Gastrocnemius medialis (tissue), 4 donors: ENCODE measurements around the gene CLMN.

Source experiments
- POLR2A ChIP-seq, 2 donors: fragments of 450-650 bp; IDR thresholded peaks; one replicate each; pipeline ENCODE4 v1.6.1; 2017; ENCODE audit warnings: antibody characterized with exemption in 2 of 2, mild to moderate bottlenecking in 2 of 2, moderate library complexity in 2 of 2
- TF ChIP-seq, protein P1 (sequence below), 5 experiments: fragments of 450-650 bp in 3 of 5; fragments of 200-600 bp in 2 of 5; sonication (generic) in 2 of 5; IDR thresholded peaks in 4 of 5; conservative IDR thresholded peaks in 1 of 5; 1 replicate in 4 of 5; 2 replicates in 1 of 5; pipeline ENCODE4 v1.5.1; 2016 to 2019; ENCODE audit warnings: antibody characterized with exemption in 5 of 5, mild to moderate bottlenecking in 3 of 5, moderate library complexity in 3 of 5

DNA sequence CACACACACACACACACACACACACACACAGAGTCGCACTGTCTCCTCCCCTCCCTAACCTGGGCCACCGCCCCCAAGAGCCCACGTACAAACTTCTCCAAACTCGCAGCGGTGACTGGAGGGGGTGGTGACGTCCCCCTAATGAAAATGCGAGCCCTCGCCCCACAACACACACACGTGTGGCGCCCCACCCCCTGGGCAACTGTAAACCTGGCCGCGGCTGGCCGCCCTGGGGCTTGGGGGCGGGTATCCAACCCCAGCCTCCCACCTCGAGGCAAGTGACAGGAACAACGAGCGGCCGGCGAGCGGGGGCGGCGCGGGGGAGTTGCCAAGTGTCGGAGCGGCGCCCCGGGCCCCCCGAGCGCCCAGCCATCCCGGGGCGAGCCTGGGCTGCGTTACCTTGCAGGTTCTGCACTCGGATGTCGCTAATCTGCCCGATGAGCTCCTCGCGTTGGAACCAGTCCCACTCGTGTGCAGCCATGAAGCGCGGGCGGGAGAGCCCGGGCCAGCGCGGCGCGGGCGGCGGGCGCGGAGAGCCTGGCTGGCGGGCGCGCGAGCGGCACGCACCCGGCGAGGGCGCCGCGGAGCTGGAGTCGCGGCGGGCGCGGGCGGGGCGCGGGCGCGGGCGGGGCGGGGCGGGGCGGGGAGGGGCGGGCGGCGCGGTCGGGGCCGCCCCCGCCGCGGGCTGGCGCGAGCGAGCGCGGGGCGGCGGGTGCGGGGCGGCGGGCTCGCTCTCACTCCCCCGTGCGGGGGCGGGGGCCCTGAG is at the start of gene CLMN:
- TF ChIP-seq, protein P1, sequence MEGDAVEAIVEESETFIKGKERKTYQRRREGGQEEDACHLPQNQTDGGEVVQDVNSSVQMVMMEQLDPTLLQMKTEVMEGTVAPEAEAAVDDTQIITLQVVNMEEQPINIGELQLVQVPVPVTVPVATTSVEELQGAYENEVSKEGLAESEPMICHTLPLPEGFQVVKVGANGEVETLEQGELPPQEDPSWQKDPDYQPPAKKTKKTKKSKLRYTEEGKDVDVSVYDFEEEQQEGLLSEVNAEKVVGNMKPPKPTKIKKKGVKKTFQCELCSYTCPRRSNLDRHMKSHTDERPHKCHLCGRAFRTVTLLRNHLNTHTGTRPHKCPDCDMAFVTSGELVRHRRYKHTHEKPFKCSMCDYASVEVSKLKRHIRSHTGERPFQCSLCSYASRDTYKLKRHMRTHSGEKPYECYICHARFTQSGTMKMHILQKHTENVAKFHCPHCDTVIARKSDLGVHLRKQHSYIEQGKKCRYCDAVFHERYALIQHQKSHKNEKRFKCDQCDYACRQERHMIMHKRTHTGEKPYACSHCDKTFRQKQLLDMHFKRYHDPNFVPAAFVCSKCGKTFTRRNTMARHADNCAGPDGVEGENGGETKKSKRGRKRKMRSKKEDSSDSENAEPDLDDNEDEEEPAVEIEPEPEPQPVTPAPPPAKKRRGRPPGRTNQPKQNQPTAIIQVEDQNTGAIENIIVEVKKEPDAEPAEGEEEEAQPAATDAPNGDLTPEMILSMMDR (IDR thresholded peaks at IDR 0.05 in 4 of 5, conservative IDR thresholded peaks at IDR 0.05 in 1 of 5), result no peak
- TF ChIP-seq POLR2A (IDR thresholded peaks at IDR 0.05), result peak in 1 of 2 donors; percentile 16
